Measurements from ENCODE around the gene DHX30.
"Not testable (repeated sequence)": the region's sequence is repeated elsewhere in the genome, so short reads cannot be mapped to it uniquely, and the experiment has no call there.

The DHX30 gene

GRCh38 chr3:47885168-47885567, 82.2 kb downstream of the DHX30 start:
- DNase-seq, result no peak

GRCh38 chr3:47887991-47888390, 85.1 kb downstream of the DHX30 start:
- not testable (repeated sequence) for DNase-seq

DNA sequence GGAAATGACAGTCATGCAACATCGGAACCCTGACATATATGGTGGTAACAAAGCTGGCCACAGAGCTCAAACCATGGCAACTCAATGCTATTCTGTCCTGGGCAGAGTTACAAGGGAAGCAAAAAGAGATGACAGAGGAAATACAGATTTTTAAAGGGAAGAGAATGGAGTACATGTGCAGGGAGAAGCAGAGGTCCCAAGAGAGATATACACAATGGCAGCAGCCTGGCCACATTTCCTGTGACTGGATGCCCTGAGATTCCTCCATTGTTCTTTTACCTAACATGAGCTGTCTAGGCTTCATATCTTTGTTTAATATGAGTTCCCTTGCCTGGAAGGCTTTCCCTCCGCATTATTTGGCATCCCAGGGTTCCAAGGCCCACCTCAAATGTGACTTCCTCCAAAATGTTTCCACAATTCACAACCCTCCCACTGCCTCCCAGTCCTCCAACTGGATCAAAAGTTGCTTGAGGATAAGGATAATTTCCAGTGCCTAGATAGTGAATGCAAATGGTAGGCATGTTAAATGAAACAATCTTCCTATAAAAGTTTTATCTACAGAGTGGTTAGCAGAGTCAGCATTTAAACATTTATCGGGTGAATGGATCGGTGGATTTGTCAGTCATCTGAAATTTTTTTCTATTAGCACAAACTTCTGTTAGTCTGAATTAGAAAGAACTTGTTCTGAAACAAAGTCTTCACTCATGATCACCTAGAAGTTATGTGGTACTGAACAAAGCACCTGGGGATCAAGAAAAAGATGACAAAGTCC, 86.2 kb downstream of the DHX30 start:
- DNase-seq, result no peak

GRCh38 chr3:47890126-47890827, 87.3 kb downstream of the DHX30 start:
- DNase-seq, result no peak

GRCh38 chr3:47890828-47891612, 88.1 kb downstream of the DHX30 start:
- DNase-seq, result no peak

- DNase-seq, result no peak
These were observed 88.7 kb downstream of the DHX30 start for GRCh38 chr3:47891613-47892005.

GRCh38 chr3:47892286-47893040, 89.5 kb downstream of the DHX30 start:
- no peak for DNase-seq

DNA sequence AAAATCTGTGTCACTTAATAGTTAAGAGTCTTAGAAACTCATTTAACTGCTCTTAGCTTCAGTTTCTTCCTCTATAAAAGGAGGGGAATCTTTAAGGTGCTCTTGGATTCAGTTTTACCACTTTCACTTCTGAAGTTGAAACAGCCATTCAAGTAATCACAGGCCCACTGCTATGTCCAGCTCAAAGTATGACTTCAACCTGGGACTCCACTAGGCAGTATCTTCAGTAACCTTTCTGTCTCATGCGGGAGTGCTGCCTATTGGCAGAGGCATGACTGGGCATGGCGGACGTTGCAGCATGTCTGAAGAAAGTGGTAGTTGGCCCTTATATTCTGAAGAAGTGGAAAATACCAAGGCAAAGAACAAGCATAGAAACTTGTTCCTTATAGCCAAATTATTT, 92.3 kb downstream of the DHX30 start:
- no peak for DNase-seq

GRCh38 chr3:47896736-47897135, 93.8 kb downstream of the DHX30 start:
- DNase-seq, result no peak

DNA sequence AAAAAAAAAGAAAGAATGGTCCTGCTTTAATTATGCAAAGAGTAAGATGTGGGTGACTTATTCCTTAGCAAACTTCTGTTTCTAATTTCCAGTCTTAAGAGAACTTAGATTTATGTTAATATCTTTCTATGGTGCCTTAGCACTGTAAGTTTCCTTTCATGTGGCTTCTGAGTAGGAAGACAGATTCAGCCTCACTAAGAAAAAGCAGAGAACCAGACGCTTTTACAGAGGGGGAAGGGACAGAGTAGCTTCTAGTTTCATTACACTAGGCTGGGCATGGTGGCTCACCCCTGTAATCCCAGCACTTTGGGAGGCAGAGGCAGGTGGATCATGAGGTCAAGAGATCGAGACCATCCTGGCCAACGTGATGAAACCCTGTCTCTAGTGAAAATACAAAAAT, 95.0 kb downstream of the DHX30 start:
- no peak for DNase-seq

DNA sequence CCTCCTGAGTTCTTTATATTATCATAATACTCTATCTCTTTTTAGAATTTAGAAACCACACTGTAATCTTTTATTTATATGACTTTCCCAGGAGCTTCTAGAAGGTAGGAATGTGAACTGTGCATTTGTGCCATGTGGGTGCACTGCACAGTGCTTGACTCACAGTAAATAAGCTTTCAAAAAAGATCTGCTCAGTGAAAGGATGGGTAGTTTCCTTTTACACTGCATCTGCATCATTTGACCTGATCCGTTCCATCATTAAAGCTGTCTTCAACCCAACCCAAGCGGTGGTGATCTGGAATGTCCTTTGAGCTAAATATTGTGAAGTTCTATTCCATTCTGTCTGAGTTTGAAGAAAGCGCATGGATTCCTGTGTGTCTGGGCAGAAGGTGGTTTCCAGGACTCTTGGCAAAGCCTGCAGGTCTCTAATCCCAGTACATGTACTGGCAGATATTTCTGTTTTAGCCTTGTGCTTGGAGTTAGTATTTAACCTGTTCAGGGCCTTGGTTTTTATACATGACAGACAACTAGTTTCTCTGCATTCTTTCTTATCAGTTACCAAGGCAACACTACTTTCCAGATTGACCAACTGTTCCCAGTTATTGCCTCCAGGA, 96.7 kb downstream of the DHX30 start:
- DNase-seq, result no peak

Data from stimulated activated CD8-positive, alpha-beta memory T cell treated with anti-CD3 and anti-CD28 coated beads, Interleukin-4, amount 100 ng/mL, for 48 hours (primary cell).